Upper lobe of left lung (tissue), 4 donors: ENCODE results near the gene KCNMB1.

Source experiments
- POLR2A ChIP-seq, 4 donors: fragments of 450-650 bp; IDR thresholded peaks; one replicate each; pipeline ENCODE4 v1.5.1; 2016 to 2017; ENCODE audit warnings: antibody characterized with exemption in 4 of 4, mild to moderate bottlenecking in 2 of 4
- TF ChIP-seq, protein P1 (sequence below), 6 experiments: fragments of 450-650 bp in 4 of 6; fragments of 200-600 bp in 2 of 6; sonication (generic) in 2 of 6; IDR thresholded peaks; one replicate each; pipeline ENCODE4 v1.5.1; 2016 to 2019; ENCODE audit warnings: antibody characterized with exemption in 6 of 6

- no peak for TF ChIP-seq POLR2A (IDR thresholded peaks at IDR 0.05)
- TF ChIP-seq, protein P1, sequence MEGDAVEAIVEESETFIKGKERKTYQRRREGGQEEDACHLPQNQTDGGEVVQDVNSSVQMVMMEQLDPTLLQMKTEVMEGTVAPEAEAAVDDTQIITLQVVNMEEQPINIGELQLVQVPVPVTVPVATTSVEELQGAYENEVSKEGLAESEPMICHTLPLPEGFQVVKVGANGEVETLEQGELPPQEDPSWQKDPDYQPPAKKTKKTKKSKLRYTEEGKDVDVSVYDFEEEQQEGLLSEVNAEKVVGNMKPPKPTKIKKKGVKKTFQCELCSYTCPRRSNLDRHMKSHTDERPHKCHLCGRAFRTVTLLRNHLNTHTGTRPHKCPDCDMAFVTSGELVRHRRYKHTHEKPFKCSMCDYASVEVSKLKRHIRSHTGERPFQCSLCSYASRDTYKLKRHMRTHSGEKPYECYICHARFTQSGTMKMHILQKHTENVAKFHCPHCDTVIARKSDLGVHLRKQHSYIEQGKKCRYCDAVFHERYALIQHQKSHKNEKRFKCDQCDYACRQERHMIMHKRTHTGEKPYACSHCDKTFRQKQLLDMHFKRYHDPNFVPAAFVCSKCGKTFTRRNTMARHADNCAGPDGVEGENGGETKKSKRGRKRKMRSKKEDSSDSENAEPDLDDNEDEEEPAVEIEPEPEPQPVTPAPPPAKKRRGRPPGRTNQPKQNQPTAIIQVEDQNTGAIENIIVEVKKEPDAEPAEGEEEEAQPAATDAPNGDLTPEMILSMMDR (IDR thresholded peaks at IDR 0.05) = no peak
These were observed 35.2 kb downstream of the KCNMB1 start for GRCh38 chr5:170353961-170354360.
